Measurements from ENCODE around the gene CACYBP. TPM values are rescaled to one million over a fixed set of nuclear protein-coding genes. Genes with fewer than 3 reads are reported as not detected.

Gene CACYBP
- total and polyA plus RNA-seq, 2 of the 13 experiments (the other 11 are each of a cell fraction or from before 2014, with no cell fraction given): 18.4 to 183 TPM

DNA sequence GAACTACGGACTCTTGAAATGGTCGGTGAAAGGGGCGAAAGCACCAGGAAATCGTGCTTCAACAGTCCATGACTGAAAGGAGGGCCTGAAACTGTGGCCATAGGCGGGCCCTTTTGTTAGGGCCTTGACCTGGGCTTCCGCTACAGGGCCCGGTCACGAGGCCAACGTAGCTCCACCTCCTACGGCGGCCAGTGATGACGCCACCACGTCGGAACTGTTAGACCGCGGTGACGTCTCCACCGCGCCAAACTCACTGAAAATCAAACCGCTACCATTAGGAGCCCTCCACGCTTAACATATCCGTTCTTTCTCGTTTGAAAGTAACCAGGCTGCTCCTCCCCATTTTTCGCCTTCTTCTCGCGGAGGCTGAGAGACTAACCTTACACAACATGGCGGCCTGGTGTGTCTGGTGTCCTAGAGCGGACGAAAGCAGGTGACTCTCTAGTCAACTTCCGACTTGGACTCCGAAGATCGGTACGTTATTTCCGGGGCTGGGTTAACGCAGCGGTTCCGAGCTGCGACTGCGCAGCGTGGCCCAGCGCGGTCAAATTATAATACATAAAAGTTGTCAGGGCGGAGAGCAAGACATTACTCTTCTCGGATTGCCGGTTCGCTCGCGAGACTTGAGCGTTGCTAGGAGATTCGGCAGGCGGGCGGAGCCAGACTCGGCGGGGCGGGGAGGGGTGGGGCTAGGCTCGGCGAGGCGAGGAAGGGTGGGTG, 371 bp upstream of the CACYBP start (continued):
- TF ChIP-seq, protein P1, sequence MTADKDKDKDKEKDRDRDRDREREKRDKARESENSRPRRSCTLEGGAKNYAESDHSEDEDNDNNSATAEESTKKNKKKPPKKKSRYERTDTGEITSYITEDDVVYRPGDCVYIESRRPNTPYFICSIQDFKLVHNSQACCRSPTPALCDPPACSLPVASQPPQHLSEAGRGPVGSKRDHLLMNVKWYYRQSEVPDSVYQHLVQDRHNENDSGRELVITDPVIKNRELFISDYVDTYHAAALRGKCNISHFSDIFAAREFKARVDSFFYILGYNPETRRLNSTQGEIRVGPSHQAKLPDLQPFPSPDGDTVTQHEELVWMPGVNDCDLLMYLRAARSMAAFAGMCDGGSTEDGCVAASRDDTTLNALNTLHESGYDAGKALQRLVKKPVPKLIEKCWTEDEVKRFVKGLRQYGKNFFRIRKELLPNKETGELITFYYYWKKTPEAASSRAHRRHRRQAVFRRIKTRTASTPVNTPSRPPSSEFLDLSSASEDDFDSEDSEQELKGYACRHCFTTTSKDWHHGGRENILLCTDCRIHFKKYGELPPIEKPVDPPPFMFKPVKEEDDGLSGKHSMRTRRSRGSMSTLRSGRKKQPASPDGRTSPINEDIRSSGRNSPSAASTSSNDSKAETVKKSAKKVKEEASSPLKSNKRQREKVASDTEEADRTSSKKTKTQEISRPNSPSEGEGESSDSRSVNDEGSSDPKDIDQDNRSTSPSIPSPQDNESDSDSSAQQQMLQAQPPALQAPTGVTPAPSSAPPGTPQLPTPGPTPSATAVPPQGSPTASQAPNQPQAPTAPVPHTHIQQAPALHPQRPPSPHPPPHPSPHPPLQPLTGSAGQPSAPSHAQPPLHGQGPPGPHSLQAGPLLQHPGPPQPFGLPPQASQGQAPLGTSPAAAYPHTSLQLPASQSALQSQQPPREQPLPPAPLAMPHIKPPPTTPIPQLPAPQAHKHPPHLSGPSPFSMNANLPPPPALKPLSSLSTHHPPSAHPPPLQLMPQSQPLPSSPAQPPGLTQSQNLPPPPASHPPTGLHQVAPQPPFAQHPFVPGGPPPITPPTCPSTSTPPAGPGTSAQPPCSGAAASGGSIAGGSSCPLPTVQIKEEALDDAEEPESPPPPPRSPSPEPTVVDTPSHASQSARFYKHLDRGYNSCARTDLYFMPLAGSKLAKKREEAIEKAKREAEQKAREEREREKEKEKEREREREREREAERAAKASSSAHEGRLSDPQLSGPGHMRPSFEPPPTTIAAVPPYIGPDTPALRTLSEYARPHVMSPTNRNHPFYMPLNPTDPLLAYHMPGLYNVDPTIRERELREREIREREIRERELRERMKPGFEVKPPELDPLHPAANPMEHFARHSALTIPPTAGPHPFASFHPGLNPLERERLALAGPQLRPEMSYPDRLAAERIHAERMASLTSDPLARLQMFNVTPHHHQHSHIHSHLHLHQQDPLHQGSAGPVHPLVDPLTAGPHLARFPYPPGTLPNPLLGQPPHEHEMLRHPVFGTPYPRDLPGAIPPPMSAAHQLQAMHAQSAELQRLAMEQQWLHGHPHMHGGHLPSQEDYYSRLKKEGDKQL (CRISPR knock-in tag; IDR thresholded peaks at IDR 0.05; ENCODE audit: low read depth): no peak
- TF ChIP-seq CREB1 (IDR thresholded peaks at IDR 0.05) (peak; percentile 97), CREB1 (CRISPR knock-in tag; IDR thresholded peaks at IDR 0.05) (peak; percentile 99), ZBTB7B (CRISPR knock-in tag; IDR thresholded peaks at IDR 0.05) (0 out of 2 replicates have a peak, but pooled peaks have one; percentile 13), HES4 (CRISPR knock-in tag; IDR thresholded peaks at IDR 0.05; ENCODE audit: borderline replicate concordance) (peak; percentile 41; the same call in 1 of the 2 replicates), ZNF652 (CRISPR knock-in tag; IDR thresholded peaks at IDR 0.05; ENCODE audit: borderline replicate concordance, low read depth) (no peak), MEIS2 (CRISPR knock-in tag; IDR thresholded peaks at IDR 0.05) (no peak; the same call in 1 of the 2 replicates), ATF1 (CRISPR knock-in tag; IDR thresholded peaks at IDR 0.05) (peak; percentile 98), SOX5 (CRISPR knock-in tag; IDR thresholded peaks at IDR 0.05; ENCODE audit: borderline replicate concordance) (peak; percentile 33), ZNF224 (CRISPR knock-in tag; IDR thresholded peaks at IDR 0.05) (peak; percentile 21; the same call in 1 of the 2 replicates), MAFF (IDR thresholded peaks at IDR 0.05; ENCODE audit: low read depth, low read length) (no peak), FOXO1 (CRISPR knock-in tag; IDR thresholded peaks at IDR 0.05) (peak; percentile 51; the same call in 1 of the 2 replicates), ZSCAN22 (CRISPR knock-in tag; IDR thresholded peaks at IDR 0.05) (0 out of 2 replicates have a peak, but pooled peaks have one; percentile 10), ZNF136 (CRISPR knock-in tag; IDR thresholded peaks at IDR 0.05; ENCODE audit: low read depth) (0 out of 2 replicates have a peak, but pooled peaks have one; percentile 40), RFX5 (IDR thresholded peaks at IDR 0.05; ENCODE audit: low read depth, low read length) (peak; percentile 59), ZC3H13 (CRISPR knock-in tag; IDR thresholded peaks at IDR 0.05) (0 out of 2 replicates have a peak, but pooled peaks have one; percentile 40), ZNF12 (CRISPR knock-in tag; IDR thresholded peaks at IDR 0.05) (peak; percentile 7; the same call in 1 of the 2 replicates), ZNF615 (CRISPR knock-in tag; IDR thresholded peaks at IDR 0.05; ENCODE audit: borderline replicate concordance) (no peak), ZBTB7A (CRISPR knock-in tag; IDR thresholded peaks at IDR 0.05) (no peak), SOX6 (IDR thresholded peaks at IDR 0.05) (no peak), SOX6 (CRISPR knock-in tag; IDR thresholded peaks at IDR 0.05) (peak; percentile 61)
- TF ChIP-seq, protein P2, sequence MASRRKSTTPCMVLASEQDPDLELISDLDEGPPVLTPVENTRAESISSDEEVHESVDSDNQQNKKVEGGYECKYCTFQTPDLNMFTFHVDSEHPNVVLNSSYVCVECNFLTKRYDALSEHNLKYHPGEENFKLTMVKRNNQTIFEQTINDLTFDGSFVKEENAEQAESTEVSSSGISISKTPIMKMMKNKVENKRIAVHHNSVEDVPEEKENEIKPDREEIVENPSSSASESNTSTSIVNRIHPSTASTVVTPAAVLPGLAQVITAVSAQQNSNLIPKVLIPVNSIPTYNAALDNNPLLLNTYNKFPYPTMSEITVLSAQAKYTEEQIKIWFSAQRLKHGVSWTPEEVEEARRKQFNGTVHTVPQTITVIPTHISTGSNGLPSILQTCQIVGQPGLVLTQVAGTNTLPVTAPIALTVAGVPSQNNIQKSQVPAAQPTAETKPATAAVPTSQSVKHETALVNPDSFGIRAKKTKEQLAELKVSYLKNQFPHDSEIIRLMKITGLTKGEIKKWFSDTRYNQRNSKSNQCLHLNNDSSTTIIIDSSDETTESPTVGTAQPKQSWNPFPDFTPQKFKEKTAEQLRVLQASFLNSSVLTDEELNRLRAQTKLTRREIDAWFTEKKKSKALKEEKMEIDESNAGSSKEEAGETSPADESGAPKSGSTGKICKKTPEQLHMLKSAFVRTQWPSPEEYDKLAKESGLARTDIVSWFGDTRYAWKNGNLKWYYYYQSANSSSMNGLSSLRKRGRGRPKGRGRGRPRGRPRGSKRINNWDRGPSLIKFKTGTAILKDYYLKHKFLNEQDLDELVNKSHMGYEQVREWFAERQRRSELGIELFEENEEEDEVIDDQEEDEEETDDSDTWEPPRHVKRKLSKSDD (CRISPR knock-in tag; IDR thresholded peaks at IDR 0.05; ENCODE audit: low read depth): peak; percentile 96
- TF ChIP-seq, protein P3, sequence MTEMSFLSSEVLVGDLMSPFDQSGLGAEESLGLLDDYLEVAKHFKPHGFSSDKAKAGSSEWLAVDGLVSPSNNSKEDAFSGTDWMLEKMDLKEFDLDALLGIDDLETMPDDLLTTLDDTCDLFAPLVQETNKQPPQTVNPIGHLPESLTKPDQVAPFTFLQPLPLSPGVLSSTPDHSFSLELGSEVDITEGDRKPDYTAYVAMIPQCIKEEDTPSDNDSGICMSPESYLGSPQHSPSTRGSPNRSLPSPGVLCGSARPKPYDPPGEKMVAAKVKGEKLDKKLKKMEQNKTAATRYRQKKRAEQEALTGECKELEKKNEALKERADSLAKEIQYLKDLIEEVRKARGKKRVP (CRISPR knock-in tag; IDR thresholded peaks at IDR 0.05): no peak

Data from HepG2 (cell line).